GM11168 (cell line): ENCODE results near the gene KSR2.
"Not testable (repeated sequence)": the region's sequence is repeated elsewhere in the genome, so short reads cannot be mapped to it uniquely, and the experiment has no call there.

ENCODE experiments used
- in situ Hi-C: fragments of 300-500 bp; cut with MboI; formaldehyde crosslinking; loops from one replicate; pipeline ENCODE4 v1.12.0; 2022; ENCODE audit warnings: low sequenced_read_pairs; ENCODE audit not compliant: unreplicated experiment

KSR2 gene

GRCh38 chr12:117790948-117791347 is 177.8 kb downstream of the KSR2 start:
- in situ Hi-C loops, result no loop called here

GRCh38 chr12:117790198-117790597 is 178.6 kb downstream of the KSR2 start:
- in situ Hi-C loops, result no loop called here

DNA sequence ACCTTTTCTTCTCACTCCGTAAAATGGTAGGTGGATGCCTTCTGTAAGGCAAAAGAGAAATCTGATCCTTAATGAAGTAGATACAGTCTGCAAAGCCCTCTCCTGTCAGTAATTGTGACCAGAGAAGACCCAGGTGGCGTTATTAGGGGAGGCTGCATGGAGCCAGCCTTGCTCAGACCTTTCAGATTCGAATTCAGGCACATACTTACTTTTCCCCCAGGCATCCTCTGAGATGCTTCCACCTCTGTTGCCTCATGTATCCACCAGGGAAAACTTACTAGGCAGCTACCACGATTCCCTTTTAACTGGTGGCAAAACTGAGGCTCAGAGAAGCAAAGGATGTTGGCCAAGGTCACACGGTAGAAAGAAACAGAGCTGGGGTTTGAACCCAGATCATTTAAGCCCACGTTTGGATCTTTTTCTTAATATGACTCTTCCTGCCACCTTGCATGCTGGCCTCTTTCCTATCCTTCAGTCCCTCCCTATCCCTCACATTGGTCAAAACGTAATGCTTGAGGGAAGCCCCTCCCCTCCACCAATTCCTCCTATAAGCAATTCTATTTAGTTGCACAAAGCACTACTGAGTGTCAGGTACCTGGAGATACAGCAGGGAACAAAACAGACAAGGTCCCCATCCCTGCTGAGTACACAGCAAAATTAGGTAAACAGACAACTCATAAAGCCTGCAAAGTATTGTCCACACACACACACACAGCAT is 179.4 kb downstream of the KSR2 start:
- in situ Hi-C loops, result no loop called here

- in situ Hi-C loops, result no loop called here
Measured at GRCh38 chr12:117778656-117779055, 190.1 kb downstream of the KSR2 start.

- in situ Hi-C loops, result no loop called here
Measured at GRCh38 chr12:117774941-117775775, 193.6 kb downstream of the KSR2 start.

GRCh38 chr12:117768860-117769259 is 199.9 kb downstream of the KSR2 start:
- in situ Hi-C loops, result no loop called here

GRCh38 chr12:117766008-117766407 is 202.8 kb downstream of the KSR2 start:
- in situ Hi-C loops, result no loop called here

DNA sequence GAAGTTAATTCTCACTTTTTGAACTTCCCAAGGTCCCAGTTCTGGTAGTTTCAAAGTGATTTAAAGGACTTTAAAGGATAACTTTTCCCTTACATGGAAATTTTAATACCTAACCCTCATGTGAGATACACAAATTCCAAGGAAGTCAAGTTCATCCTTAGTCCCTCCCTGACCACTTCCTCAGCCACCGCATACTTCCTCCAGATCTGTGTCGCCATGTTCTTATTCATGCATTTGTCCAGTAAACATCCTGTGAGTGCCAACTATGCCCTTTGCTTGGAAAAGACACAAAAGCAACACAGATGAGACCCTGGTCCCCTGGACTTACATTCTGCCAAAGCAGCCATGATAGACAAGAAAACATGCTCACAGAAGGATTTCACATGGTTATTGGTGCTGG is 206.6 kb downstream of the KSR2 start:
- in situ Hi-C loops, result no loop called here

- in situ Hi-C loops, result no loop called here
Measured at GRCh38 chr12:117761528-117762100, 207.2 kb downstream of the KSR2 start.

- in situ Hi-C loops, result no loop called here
Measured at GRCh38 chr12:117760990-117761389, 207.8 kb downstream of the KSR2 start.

DNA sequence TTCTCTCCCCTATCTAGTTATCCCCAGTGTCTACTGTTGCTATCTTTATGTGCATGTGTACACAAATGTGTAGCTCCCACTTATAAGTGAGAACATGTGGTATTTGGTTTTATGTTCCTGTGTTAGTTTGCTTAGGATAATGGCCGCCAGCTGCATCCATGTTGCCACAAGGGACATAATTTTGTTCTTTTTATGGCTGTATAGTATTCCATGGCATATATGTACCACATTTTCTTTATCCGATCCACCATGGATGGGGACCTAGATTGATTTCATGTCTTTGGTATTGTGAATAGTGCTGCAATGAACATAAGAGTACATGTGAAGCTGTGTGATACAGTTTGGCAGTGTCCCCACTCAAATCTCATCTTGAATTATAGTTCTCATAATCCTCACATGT is 218.1 kb downstream of the KSR2 start:
- in situ Hi-C loops, result no loop called here

DNA sequence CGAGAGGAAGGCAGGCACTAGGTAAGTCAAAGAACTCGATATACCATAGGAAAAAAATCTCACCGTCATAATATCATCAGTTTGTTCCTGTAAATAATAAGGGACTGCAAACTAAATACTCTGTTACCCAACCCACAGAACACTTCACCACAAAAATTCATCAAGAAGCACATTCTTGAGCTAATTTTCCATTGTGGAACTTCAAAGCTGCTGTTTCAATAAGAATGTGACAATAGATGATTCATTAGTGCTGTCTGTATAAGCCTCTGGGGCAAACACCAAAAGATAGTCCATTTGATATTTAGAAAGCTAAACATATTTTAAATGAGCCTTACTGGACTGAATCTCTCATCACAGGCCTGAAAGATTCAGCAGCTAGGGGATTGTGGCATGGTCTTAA is 219.4 kb downstream of the KSR2 start:
- in situ Hi-C loops, result no loop called here

DNA sequence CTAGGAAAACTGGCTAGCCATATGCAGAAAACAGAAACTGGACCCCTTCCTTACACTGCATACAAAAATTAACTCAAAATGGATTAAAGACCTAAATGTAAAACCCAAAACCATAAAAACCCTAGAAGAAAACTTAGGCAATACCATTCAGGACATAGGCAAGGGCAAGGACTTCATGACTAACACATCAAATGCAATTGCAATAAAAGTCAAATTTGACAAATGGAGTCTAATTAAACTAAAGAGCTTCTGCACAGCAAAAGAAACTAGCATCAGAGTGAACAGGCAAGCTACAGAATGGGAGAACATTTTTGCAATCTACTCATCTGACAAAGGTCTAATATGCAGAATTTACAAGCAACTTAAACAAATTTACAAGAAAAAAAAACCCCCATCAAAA is 222.4 kb downstream of the KSR2 start:
- in situ Hi-C loops, result not testable (repeated sequence)

- in situ Hi-C loops, result no loop called here
Measured at GRCh38 chr12:117744418-117744817, 224.4 kb downstream of the KSR2 start.

GRCh38 chr12:117743761-117744160 is 225.0 kb downstream of the KSR2 start:
- in situ Hi-C loops, result no loop called here

DNA sequence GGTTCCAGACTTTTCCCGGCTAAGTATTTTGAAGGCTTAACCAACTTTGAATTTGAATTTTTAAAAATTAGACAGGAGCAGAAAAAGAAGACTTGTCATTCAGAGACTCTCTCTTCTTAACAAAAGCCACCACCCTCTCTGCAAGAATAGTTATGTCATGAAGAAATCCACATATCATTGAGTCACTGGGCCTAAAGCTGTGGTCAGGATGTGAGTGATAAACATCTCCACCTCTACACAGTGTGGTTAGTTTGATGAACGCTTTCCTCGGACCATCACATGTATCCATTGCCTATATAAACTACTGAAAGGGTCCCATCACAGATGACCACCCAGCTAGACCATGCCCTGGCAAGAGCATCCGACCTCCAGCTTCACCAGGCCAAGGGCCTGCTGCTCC is 226.1 kb downstream of the KSR2 start:
- in situ Hi-C loops, result no loop called here

- in situ Hi-C loops, result no loop called here
Measured at GRCh38 chr12:117738233-117738632, 230.6 kb downstream of the KSR2 start.

DNA sequence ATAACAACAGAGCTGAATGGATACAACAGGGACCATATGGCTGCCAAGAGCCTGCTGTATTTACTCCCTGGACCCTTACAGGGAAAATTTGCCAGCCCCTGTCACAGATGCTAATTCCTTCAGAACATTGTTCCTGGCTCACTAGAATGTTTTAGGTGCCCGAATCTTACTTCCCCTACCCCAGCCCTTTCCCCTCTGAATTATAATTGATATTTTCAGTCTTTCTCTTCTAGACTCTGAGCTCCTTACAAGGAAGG is 235.3 kb downstream of the KSR2 start:
- in situ Hi-C loops, result no loop called here

DNA sequence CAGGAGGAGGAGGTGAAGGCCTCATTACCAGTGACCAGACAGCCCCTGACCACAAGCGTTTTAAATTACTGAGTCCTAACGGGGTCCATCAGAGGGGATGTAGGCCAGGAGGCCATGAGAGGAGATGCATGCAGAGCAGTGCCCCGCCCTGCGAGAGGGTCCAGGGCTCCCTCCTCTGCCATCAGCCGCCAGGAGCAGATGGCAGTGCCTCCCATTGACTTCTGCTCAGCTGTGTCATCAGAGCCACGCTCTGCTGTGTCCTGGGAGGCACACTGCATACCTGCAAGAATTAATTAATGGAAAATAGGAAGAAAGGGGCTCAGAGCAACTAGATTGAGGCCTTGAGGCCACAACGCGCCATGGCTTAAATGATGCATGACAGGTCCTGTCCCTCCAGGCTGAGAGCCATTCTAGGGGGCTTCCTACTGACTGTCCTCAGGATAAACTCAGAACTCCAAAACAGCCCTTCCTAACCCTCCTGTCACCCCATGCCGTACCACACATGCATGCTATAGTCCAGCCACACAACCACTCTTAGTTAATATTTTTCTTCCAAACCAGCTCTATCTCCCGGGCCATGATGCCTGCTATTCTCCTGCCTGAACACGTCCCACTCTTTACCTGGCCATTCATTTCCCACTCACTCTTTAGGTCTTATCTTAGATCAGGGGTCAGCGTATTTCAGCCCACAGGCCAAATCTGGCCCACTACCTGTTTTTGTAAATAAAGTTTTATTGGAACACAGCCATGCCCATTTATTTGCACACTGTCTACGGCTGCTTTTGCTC is 235.8 kb downstream of the KSR2 start:
- in situ Hi-C loops, result no loop called here

- in situ Hi-C loops, result not testable (repeated sequence)
Measured at GRCh38 chr12:117731131-117731530, 237.7 kb downstream of the KSR2 start.

- in situ Hi-C loops, result no loop called here
Measured at GRCh38 chr12:117727301-117727700, 241.5 kb downstream of the KSR2 start.
